ENCODE results near the gene RASL10A. TPM values are rescaled to one million over a fixed set of nuclear protein-coding genes. Genes with fewer than 3 reads are reported as not detected.

RASL10A gene
- total and polyA plus RNA-seq, 9 of the 15 experiments (the other 6 are each of a cell fraction or from before 2014, with no cell fraction given): 0.17 to 1.2 (median 0.45) TPM; not detected in 3

- peak; percentile 85 for TF ChIP-seq FOXM1 (IDR thresholded peaks at IDR 0.05; ENCODE audit: low read depth)
- no peak for TF ChIP-seq FOXM1 (CRISPR knock-in tag; IDR thresholded peaks at IDR 0.05; ENCODE audit: low read depth)
- peak; percentile 49; the same call in 1 of the 2 replicates for TF ChIP-seq CTBP1 (IDR thresholded peaks at IDR 0.05; ENCODE audit: borderline replicate concordance)
- TF ChIP-seq CHAMP1 (IDR thresholded peaks at IDR 0.05): peak; percentile 49
- TF ChIP-seq FOXK2 (conservative IDR thresholded peaks at IDR 0.05 in 1 of 2, IDR thresholded peaks at IDR 0.05 in 1 of 2; ENCODE audit: low read depth in 2 of 2): peak in 1 of 2 experiments; percentile 100; a peak in 2 of 4 replicates
- TF ChIP-seq SRSF9 (IDR thresholded peaks at IDR 0.05; ENCODE audit: borderline replicate concordance, low read depth, low read length): no peak
- 0 out of 2 replicates have a peak, but pooled peaks have one; percentile 48 for TF ChIP-seq ZNF609 (CRISPR knock-in tag; IDR thresholded peaks at IDR 0.05; ENCODE audit: borderline replicate concordance)
- peak; percentile 19; the same call in 1 of the 2 replicates for TF ChIP-seq GMEB1 (CRISPR knock-in tag; IDR thresholded peaks at IDR 0.05)
- TF ChIP-seq RAD21 (CRISPR knock-in tag; conservative IDR thresholded peaks at IDR 0.05 in 1 of 2, IDR thresholded peaks at IDR 0.05 in 1 of 2): no peak
- 0 out of 2 replicates have a peak, but pooled peaks have one; percentile 47 for TF ChIP-seq MITF (IDR thresholded peaks at IDR 0.05)
- 0 out of 2 replicates have a peak, but pooled peaks have one; percentile 23 for TF ChIP-seq SMARCA4 (IDR thresholded peaks at IDR 0.05)
- peak; percentile 31; the same call in 1 of the 2 replicates for TF ChIP-seq LCOR (CRISPR knock-in tag; IDR thresholded peaks at IDR 0.05)
- TF ChIP-seq HBP1 (CRISPR knock-in tag; IDR thresholded peaks at IDR 0.05): no peak
- TF ChIP-seq ZNF12 (CRISPR knock-in tag; IDR thresholded peaks at IDR 0.05): no peak
- TF ChIP-seq JUNB (CRISPR knock-in tag; conservative IDR thresholded peaks at IDR 0.05): no peak
Observed at GRCh38 chr22:29267858-29268510, 47.5 kb downstream of the RASL10A start, which contains the start of the genes EWSR1 and RHBDD3 (continued).

All from K562 (cell line).